KBM-7 (cell line): Measurements from ENCODE around the gene NSG1.

Experiments
- DNase-seq: peaks from one replicate; pipeline ENCODE4 v3.0.0-alpha.2; 2015
- in situ Hi-C: fragments of 300-500 bp; cut with MboI; formaldehyde crosslinking; loops from 2 replicates; pipeline ENCODE4 v1.14.3; 2020; ENCODE audit warnings: low sequenced_read_pairs, low pct_unique_long_range_greater_than_20kb, mixed read lengths

NSG1 gene

GRCh38 chr4:4426511-4427120 lies 39.7 kb downstream of the NSG1 start:
- DNase-seq: no peak
- in situ Hi-C loops: no loop called here

GRCh38 chr4:4427121-4427870 lies 40.4 kb downstream of the NSG1 start:
- in situ Hi-C loops: no loop called here

GRCh38 chr4:4427886-4428285 lies 41.0 kb downstream of the NSG1 start:
- DNase-seq: no peak
- in situ Hi-C loops: no loop called here

More at GRCh38 chr4:4427121-4427870, 40.4 kb downstream of the NSG1 start:
- DNase-seq: no peak

- DNase-seq: no peak
- in situ Hi-C loops: no loop called here
Measured at GRCh38 chr4:4428966-4429875, 42.3 kb downstream of the NSG1 start.

GRCh38 chr4:4430492-4431195 lies 43.7 kb downstream of the NSG1 start:
- in situ Hi-C loops: no loop called here
- DNase-seq: peak; percentile 47

GRCh38 chr4:4432341-4433125 lies 45.6 kb downstream of the NSG1 start:
- no peak for DNase-seq
- in situ Hi-C loops: no loop called here

GRCh38 chr4:4433941-4434340 lies 47.0 kb downstream of the NSG1 start:
- DNase-seq: no peak
- in situ Hi-C loops: no loop called here

GRCh38 chr4:4436244-4436823 lies 49.4 kb downstream of the NSG1 start:
- in situ Hi-C loops: no loop called here
- no peak for DNase-seq

GRCh38 chr4:4437798-4438470 lies 51.0 kb downstream of the NSG1 start:
- in situ Hi-C loops: no loop called here
- no peak for DNase-seq

- no peak for DNase-seq
- in situ Hi-C loops: no loop called here
Measured at GRCh38 chr4:4438891-4439290, 52.0 kb downstream of the NSG1 start.

GRCh38 chr4:4439782-4440181 lies 52.9 kb downstream of the NSG1 start:
- no peak for DNase-seq
- in situ Hi-C loops: no loop called here

- no peak for DNase-seq
- in situ Hi-C loops: no loop called here
Measured at GRCh38 chr4:4440333-4441061, 53.6 kb downstream of the NSG1 start.

GRCh38 chr4:4443821-4444220 lies 56.9 kb downstream of the NSG1 start:
- DNase-seq: no peak
- in situ Hi-C loops: no loop called here

- no peak for DNase-seq
- in situ Hi-C loops: no loop called here
Measured at GRCh38 chr4:4446434-4446833, 59.5 kb downstream of the NSG1 start.

- in situ Hi-C loops: no loop called here
- DNase-seq: no peak
Measured at GRCh38 chr4:4455210-4455865, 68.4 kb downstream of the NSG1 start.

- in situ Hi-C loops: no loop called here
- no peak for DNase-seq
Measured at GRCh38 chr4:4456351-4456750, 69.4 kb downstream of the NSG1 start.
